HG03196 (cell line): Measurements from ENCODE around the gene LDLRAD4.
A peak's percentile ranks its signal among the peaks of the same experiment; 100 is the strongest.

ENCODE experiments used
- ATAC-seq: cut with Tn5 transposase; IDR thresholded peaks from one replicate; pipeline ENCODE4 v1.9.1; 2021; ENCODE audit not compliant: unreplicated experiment

LDLRAD4 gene

DNA sequence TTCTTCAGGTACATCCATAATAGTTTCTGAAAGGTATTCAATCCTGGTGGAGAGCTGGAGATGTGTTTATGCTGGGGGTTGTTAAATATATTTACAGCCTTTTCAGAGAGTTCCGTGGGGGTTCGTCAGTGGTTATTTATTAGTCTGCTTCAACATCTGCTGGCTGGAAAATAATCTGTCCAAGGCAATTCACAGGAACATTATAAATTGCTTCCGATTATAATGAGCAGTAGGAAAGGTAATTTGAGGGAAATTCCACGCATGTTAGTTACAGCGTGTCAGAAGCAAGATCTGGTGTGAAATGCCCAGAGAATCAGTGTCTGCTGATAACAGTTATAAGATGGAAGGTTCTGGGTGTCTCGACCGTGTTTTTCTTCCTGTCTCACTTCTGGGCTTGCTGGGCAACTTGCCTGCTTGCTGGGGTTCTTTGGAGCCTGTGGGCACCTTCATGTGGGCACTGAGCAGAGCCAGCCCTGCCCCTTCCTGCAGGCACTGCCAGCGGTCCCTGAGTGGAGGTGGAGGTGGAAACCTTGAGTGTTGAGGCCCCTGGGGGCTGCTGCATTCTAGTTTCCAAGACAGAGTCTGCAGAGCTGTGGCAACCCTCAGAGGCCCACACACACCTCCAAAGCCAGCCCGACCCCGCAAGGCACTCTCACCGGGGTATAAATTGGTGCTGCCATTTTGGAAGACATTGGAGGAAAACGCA, 322.1 kb downstream of the LDLRAD4 start:
- ATAC-seq: no peak

DNA sequence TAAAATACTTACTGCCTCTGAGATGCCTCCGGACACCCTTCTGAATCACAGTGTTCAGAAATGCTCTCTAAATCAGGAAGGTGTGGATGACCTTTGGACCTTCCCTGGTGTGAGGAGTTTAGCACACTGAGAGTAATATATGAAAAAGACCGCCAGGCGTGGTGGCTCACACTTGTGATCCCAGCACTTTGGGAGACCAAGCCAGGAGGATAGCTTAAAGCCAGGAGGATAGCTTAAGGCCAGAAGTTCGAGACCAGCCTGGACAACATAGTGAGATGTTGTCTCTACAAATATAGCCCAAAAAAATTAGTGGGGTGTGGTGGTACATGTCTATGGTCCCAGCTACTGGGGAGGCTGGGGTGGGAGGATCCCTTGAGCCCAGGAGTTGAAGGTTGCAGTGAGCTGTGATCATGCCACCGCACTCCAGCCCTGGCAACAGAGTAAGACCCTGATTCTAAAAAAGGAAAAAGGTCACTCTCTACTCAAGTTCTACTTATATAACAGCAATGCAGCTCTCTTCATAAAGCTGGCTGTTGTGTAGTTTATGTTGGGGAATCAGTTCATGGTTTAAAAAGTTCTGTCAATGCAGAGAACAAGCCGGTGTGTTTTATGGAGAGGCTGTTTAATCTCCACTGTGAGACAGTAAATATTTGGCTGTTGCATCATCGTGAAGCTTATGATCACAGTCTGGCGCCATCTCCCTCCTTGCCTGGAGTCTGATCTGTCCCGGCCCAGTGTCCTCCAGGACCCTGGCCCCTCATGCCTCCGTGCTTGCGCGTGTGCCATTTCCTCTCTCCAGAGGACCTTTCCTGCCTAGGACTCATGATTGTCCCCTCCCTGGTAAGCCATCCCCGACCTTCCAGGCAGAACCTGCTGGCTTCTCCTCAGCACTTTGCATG, 323.3 kb downstream of the LDLRAD4 start:
- no peak for ATAC-seq

DNA sequence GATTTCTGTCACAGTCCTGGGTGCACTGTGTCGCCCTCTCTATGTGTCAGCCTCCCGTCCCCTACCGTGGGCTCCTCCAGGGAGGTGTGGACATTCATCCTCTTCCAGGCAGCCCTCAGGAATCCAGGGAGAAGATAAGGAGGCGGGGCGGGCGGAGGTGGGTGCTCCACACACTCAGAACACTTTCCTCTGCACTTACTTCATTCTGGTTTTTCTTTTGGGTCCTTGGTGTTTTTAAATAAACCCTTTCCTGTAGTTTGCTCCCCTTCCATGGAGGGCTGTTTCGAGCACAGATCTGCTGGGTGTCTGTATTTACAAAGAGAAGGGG, 323.9 kb downstream of the LDLRAD4 start:
- no peak for ATAC-seq

DNA sequence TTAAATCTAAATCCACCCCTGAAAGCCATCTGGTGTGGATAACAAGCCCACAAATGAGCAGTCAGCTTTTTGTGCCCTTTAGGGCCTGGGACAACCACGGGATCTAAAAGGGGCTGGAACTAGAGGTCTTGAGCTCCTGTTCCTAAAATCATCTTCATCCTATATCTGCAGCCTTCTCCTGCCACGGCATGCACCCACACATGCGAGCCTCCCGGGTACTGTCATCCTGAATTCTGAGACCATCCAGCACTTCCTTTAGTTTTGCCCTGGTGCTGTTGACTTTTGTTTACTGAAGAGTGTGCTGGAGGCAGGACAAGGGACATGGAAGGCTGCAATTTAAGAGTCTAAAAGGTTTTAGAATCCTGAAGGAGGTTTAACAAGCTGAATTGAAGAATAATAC, 324.6 kb downstream of the LDLRAD4 start:
- no peak for ATAC-seq

DNA sequence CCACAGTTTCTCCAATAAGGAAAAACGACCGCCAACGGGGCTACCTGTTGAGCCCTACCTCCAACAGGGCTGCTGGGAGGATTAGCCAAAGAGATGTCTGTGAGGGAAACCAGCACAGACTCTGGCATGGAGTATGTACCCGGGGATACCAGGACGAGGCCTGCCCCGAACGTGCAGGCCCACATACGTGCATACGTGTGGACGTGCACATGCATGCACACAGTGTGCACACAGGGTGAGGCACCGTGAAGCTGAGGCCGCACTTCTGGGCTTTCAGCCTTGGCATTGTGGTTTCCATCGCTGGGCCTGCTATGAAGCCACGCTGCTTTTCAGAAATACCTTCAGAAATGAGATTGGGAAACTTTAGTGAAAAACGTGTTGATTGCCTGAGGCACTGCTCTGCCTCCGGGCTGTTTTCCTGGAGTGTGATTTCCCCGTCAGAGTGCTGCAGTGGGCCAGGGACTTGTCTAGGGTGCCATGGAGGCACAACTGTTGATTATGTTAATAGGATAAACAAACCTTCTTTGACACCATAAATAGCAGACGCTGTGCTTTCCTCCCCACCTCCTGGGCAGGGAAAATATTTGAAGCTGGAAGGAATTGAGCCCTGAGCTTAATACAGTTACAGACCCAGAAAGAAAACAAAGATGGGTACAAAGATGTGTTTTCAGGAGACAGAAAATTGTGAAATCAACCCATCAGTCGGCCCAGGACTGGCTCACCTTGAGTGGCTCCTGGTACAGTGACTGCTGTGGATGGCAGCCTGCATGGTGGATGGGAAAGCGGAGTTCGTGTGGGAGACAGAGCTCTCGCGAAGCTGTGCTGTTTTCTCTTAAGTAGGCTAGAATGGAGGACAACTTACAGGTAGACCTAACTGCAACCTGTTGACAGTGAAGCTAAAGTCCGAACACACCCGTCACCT, 325.5 kb downstream of the LDLRAD4 start:
- ATAC-seq: no peak

DNA sequence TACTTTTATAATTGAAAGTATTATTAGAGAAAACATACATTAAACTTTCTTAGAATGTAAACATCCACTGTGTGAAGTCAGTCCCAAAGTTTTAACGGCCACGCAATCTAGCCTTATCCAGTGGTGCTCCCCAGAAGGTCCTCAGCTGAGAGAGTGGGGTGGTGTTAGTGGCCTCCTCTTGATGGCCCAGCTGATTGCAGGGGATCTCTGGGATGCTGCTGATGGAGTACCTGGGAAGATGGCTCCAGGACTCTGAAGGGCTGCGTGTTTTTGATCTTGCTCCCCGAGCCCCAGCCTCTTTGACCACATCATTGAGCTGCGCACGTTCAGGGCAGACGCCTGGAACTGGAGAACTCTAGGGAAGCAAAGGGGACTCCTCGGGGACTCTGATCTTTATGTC, 326.4 kb downstream of the LDLRAD4 start:
- no peak for ATAC-seq

DNA sequence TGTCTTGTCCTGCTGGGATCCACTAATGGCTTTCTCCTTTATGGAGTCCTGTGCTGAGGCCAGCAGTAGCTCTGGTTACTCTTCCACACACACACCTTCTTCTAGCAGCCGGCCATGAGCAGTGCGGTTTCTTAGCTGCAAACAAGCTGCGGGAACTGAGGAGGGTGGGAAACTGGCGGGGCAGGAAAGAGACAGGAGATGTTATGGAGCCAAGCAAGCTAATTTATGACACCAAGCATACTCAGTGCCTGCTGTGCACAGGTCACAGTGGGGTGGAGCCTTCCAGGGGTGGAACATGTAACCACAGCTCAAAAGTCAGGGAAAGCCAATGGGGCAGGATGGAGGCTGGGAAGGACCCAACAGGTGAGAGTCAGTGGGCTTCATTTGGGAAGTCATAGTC, 327.0 kb downstream of the LDLRAD4 start:
- ATAC-seq: no peak

DNA sequence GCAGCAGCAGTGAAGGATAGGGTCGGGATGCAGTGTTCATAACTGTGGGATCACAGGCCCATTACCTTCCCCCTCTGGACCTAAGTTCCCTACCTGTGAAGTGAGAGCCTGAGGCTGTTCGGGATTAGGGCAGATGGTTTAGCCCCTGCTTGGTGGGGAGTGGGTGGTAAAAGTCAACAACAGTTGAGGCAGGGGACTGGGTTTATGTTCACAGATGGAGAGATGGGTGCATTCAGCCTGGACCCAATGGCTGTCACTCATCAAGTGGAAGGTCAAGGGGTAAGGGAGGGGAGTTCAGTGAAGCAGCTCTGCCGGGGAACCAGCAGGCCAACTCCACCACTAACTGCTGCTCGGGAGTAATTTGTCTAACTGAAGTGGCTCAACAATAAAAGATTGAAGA, 327.4 kb downstream of the LDLRAD4 start:
- no peak for ATAC-seq

DNA sequence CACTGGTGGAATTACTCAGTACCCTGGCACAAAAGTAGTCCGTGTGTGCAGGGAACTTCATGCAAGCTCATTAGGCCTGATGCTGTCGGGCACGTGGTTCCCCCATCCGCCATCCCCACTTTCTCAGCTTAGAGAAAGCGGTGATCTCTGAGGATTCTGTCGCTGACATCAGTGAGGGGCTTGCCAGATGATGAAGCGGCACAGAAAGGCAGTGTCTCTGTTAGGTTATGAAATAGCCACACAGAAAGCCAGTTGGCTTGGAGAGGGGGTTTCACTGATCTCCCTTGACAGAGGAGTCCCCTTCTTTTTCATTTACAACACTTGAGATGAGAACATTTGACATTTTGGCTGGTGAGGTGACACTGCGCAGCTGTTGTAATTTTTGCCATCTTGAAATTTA, 328.1 kb downstream of the LDLRAD4 start:
- ATAC-seq: no peak

DNA sequence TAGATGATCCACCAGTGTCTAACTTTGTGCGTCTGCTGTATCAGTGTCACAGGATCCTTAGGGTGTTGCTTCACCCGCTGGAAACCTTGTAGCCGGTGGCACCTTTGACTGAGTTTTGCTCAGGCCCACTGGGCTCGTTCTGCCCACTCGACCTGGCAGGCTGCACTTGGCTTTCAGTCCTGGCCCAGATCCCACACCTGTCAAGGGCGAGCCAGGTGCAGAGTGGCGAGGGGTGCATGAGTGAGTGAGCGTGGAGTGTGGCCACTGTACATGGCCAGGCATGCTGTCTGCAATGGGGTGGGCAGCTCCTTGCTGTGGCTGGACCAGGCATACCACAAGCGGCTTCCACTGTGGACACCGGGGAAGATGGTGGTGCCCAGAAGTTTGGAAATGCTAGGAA, 328.8 kb downstream of the LDLRAD4 start:
- ATAC-seq: no peak

DNA sequence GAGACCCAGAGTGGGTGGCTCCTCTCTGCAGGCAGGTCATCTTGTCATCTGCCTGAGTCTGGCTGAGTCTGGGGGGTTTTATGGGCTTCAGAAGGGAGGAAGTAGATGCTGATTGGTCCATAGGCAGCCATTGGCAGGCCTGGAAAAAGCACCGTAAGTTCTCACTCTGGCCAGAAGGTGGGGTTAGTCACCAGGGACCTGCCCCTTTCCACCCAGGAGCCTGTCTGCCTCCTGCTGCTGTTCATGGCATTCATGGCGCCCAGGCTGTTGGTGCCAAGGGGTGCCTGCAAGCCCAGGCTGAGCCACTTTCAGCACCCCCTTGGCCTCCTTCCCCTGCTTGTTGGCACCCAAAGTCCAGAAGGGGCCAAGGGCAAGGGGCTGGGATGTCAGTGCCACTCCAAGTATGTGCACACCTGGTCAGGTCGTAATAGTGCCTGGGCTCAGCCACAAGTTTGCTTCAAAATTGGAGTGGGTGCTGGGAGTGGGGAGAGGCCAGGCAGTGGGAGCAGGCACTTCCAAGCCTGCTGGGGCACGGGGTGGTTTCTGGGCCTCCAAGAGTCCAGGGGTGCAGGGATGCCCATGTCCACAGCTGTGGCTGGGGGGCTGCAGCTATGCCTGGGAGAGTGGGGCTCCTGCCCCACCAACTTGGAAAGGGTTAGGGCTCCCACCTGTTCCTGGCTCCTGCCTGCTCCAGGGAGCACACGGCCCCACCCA, 329.7 kb downstream of the LDLRAD4 start:
- ATAC-seq: no peak

DNA sequence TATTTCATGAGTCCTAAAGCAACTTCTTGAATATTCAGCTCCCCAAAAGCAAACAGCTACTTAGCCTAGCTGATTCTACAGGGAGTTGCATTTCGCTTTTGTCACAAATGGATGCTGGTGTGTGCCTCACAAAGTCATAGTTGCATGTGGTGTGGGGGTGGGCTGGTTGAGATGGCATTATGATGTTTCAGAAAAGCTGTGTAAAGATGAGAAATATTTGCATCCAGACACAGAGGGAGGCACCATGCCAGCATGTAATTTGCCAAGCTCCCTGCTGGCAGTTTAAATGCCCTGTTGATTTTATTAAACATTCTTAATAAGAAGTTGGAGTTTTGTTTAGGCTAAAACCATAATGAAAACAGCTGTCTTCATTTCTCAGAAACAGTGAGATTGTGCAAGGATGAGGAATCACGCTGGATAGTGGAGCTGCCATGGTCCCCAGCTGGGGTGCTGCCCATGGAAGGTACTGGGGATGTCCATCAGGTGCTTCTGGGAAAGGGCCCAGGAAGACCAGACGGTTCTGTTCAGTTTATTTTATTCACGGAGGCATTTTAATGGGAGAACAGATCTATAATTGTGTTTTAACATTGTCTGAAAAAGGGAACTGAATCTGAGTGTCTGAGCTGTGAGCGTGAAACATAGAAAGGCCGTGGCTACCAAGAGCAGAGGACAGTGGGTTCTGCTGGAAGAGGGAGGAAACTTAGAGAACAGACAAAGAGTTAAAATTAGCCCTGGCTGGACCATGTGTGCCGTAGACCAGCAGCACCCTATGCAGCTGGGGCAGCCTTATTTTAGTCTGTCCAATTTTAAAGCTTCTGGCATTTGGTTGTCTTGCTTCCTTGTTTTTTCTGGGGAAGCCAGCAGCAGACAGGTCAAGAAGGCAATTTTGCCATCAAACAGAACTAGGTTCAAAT, 330.7 kb downstream of the LDLRAD4 start:
- ATAC-seq: peak; percentile 61

DNA sequence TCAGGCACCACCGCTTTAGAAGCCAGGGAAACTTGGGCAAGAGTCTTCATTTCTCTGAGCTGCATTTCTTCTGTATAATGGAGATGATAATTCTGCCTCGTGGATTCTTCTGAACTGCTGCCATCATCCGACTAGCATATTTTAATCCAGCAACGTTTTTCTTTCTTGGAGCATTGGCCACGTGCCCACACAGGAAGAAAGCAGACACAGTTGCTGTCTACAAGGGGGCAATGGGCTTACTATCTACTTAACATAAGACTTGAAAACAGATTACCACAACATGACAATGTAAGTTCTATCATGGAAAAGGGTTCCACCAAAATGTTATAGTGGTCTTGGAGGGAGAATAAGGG, 331.3 kb downstream of the LDLRAD4 start:
- ATAC-seq: no peak

DNA sequence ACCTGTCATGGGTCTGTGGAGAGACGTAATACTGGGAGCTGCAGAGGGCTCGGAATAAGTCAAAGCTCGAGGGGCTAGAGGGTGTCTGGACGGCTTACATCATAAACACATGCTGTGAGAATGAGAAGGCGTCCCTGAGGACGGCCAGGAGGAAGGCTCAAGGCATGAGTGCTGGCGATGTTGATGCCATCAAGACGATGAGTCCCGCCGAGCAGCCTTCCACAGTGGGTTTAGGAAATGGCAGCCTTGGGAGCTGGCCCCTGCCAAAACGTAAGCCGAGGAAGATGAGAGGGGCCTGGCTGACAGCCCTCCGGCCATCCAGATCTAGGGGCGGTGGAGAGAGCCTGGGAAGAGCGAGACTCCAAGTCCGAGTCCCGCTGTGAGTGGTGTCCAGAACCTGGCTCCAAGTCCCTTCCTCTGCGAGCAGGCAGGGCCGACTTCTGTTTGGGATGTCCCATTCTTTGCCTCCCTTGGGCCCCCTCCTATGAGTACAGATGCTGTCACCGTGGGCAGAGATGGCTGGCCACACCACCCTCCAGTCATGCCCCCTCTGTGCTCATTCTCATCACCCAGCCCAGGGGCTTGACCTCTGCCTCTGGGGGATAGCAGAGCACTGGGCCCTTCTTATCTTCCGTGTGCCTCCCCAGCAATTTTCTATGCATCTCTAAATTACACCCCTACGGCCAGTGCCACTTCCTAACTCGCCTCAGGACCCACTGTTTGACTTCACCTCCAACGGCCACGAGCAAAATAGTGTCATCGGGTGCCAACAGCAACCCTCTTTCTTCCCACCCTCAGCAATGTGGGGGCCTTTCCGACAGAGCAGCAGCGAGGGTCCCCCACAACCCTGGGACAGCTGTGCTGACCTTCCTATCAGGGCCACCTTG, 332.1 kb downstream of the LDLRAD4 start:
- no peak for ATAC-seq

DNA sequence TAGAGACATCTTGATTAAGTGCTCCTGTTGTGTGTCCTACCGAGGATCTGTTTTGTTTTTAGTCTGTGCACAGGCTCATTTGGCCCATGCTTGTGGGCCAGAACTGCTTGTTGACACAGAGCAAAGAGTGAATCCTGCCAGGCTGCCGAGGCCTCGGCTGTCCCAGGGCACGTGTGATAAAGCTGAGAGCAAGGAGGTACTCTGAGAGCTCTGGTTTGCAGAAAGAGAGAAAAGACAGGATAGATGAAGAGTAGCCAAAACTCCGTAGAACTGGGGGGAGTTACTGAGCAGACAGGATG, 332.7 kb downstream of the LDLRAD4 start:
- ATAC-seq: no peak

DNA sequence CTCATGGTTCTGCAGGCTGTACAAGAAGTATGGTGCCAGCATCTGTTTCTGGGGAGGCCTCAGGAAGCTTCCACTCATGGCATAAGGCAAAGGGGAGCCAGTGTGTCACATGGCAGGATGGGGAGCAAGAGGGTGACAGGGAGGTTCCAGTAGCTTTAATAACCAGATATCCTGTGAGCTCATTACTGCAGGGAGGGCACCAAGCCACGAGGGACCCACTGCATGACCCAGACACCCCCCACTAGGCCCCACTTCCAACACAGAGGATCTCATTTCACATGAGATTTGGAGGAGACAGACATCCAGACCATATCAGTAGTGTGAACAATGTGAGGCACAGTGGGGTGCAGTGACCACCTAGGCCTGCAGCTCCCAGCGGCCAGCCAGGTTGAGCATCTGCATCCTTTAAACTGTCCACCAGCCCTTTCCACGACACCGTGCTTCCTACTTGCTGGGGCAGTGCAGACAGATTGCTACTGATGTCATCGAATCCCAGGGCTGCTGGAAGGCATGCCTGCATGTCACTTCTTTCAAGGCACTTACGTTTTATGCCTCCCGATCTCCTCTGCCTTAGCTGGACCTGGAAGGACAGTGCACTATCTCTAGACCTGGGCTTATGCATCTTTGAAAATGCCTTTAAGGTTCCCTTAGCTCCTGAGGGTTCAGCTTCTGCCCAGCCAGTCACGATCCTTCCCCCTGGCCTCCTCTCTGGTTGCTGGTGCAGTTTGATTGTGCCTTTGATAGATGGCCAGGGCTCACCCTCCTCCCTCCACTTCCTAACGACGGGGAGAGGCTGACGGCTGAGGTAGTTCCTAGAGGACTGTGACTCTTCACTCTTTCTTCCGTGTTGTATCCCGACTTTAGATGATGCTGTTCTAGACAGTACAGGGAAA, 333.5 kb downstream of the LDLRAD4 start:
- no peak for ATAC-seq

DNA sequence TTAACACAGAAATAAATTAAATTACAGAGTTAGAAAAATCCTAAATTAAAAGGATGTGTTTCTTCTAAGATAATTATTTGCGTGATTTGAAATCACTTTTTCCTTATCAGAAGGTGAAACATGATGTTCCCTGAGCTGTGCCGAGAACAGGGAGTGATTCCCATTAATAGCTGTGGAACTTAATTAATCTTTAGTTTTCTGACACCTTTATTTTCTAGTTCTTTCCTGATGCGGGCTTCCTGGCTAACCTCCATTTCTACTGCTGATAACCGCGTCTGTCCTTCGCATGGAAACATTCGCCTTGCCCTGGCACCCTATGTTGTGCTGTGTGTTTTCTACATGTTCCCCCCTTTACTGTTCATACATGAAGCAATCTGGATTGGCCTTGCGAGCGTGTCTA, 334.9 kb downstream of the LDLRAD4 start:
- no peak for ATAC-seq

DNA sequence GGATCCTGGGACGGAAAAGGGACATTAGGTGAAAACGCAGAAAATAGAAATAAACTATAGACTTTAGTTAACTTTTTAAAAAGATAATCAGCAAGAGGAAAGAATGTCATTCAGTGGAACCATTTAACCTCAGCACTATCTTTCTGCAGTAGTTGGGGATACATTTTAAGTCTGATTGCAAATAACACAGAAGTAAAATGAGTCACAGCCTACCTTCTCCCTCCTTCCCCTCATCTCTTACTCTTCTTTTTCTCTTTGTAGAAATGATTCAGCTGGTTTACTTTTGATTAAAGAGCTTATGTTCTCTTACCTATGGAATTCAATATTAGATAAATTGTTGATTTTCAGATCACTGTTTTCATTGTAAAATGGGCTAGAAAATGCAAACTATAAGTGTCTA, 336.6 kb downstream of the LDLRAD4 start:
- ATAC-seq: no peak
